Endothelial cell of umbilical vein (primary cell): ENCODE data around the gene HIVEP3. TPM values are rescaled to one million over a fixed set of nuclear protein-coding genes. Genes with fewer than 3 reads are reported as not detected.

Source experiments
- BruUV-seq: library from RNA; stranded (reverse); fragments of 400-500 nt; replicated peaks from 2 replicates; lab custom pipeline; 2021; lab: Mats Ljungman, UMichigan
- CTCF ChIA-PET: fragments of 300-600, 350-600 bp; sonication (Branson Sonifier 250); formaldehyde crosslinking; loops from one replicate; lab custom pipeline; 2021; ENCODE audit warnings: antibody characterized with exemption, inconsistent platforms; lab: Charles Lee
- POLR2A ChIA-PET: fragments of 300-600, 350-600 bp; sonication (Branson Sonifier 250); formaldehyde crosslinking; loops from one replicate; lab custom pipeline; 2021; ENCODE audit warnings: antibody characterized with exemption, inconsistent platforms; lab: Charles Lee
- DNase-seq: peaks from one replicate; pipeline ENCODE4 v3.0.0-alpha.2; 2011; ENCODE audit warnings: low read depth, low spot score
- FAIRE-seq: peaks from 2 replicates; lab custom pipeline; 2011; peaks lifted over from hg19 to GRCh38; lab: Jason Lieb, UNC
- H2AFZ ChIP-seq: 2 replicates; pipeline ENCODE4 v1.6.0; 2012; ENCODE audit warnings: low read depth, low read length, control low read depth, inconsistent platforms
- H3K27ac ChIP-seq: 2 replicates; pipeline ENCODE4 v1.5.1; 2011; ENCODE audit warnings: low read depth, mild to moderate bottlenecking, control low read depth, low read length, moderate library complexity; ENCODE audit not compliant: insufficient read depth
- H3K27me3 ChIP-seq, 2 experiments: 2 replicates each; pipeline versions ENCODE4 v1.6.0 to v1.6.1; 2011; ENCODE audit warnings: low read length in 2 of 2, mixed read lengths in 1 of 2; ENCODE audit not compliant: control insufficient read depth in 2 of 2, insufficient read depth in 2 of 2
- H3K36me3 ChIP-seq, 2 experiments: 2 replicates in 1 of 2; 3 replicates in 1 of 2; pipeline ENCODE4 v1.5.1; 2011; ENCODE audit warnings: low read length in 2 of 2, mild to moderate bottlenecking in 1 of 2, moderate library complexity in 1 of 2; ENCODE audit not compliant: control insufficient read depth in 2 of 2, insufficient read depth in 2 of 2; ENCODE audit errors: extremely low read depth in 1 of 2
- H3K4me1 ChIP-seq: 3 replicates; pipeline ENCODE4 v1.5.1; 2011; ENCODE audit warnings: mild to moderate bottlenecking, low read length; ENCODE audit not compliant: control insufficient read depth, insufficient read depth; ENCODE audit errors: extremely low read depth
- H3K4me2 ChIP-seq: 2 replicates; pipeline ENCODE4 v1.6.1; 2011; ENCODE audit warnings: low read length, control low read depth, mixed read lengths; ENCODE audit not compliant: insufficient read depth
- H3K4me3 ChIP-seq, 3 experiments: fragments of 200-600 bp in 1 of 3; sonication (generic), shearing (Covaris generic) in 1 of 3; replicated peaks in 1 of 3; 2 replicates each; pipeline ENCODE4 v1.5.1; 2011 to 2016; ENCODE audit warnings: control low read depth in 3 of 3, low read length in 3 of 3, mild to moderate bottlenecking in 2 of 3, inconsistent platforms in 1 of 3, low read depth in 1 of 3, moderate library complexity in 1 of 3; ENCODE audit not compliant: insufficient read depth in 1 of 3
- H3K79me2 ChIP-seq: 2 replicates; pipeline ENCODE4 v1.6.0; 2012; ENCODE audit warnings: low read length, inconsistent platforms; ENCODE audit not compliant: control insufficient read depth, insufficient read depth
- H3K9ac ChIP-seq: replicated peaks from 2 replicates; pipeline ENCODE3; 2011; ENCODE audit warnings: low read length, control low read depth; ENCODE audit not compliant: insufficient read depth; ENCODE audit errors: extremely low read depth
- H3K9me1 ChIP-seq: replicated peaks from 3 replicates; pipeline ENCODE4 v1.6.0; 2011; ENCODE audit warnings: mild to moderate bottlenecking, low read length; ENCODE audit not compliant: control insufficient read depth, insufficient read depth; ENCODE audit errors: extremely low read depth
- H3K9me3 ChIP-seq: replicated peaks from 2 replicates; pipeline ENCODE4 v1.5.1; 2012; ENCODE audit warnings: low read length, inconsistent platforms; ENCODE audit not compliant: control insufficient read depth, insufficient read depth
- H4K20me1 ChIP-seq: replicated peaks from 2 replicates; pipeline ENCODE3; 2011; ENCODE audit warnings: mild to moderate bottlenecking, low read length; ENCODE audit not compliant: control insufficient read depth, insufficient read depth; ENCODE audit errors: extremely low read depth
- EZH2 ChIP-seq: IDR thresholded peaks from 2 replicates; pipeline ENCODE4 v1.6.1; 2012; ENCODE audit warnings: borderline replicate concordance, low read depth, mild to moderate bottlenecking, moderate library complexity, low read length, inconsistent platforms; ENCODE audit not compliant: severe bottlenecking
- FOS ChIP-seq: IDR thresholded peaks from 2 replicates; pipeline ENCODE4 v1.6.1; 2011; ENCODE audit warnings: mild to moderate bottlenecking, low read length, moderate library complexity, borderline replicate concordance; ENCODE audit not compliant: insufficient read depth
- GATA2 ChIP-seq: IDR thresholded peaks from 2 replicates; pipeline ENCODE4 v1.7.0; 2011; ENCODE audit warnings: low read depth, mild to moderate bottlenecking, moderate library complexity, mixed read lengths, low read length; ENCODE audit not compliant: insufficient read length, insufficient read depth
- JUN ChIP-seq: IDR thresholded peaks from 2 replicates; pipeline ENCODE4 v1.6.1; 2011; ENCODE audit warnings: borderline replicate concordance, low read depth; ENCODE audit not compliant: insufficient read length, insufficient read depth
- MYC ChIP-seq: IDR thresholded peaks from one replicate; pipeline ENCODE4 v1.6.1; 2011; ENCODE audit warnings: mild to moderate bottlenecking, low read depth, low read length
- POLR2A ChIP-seq: IDR thresholded peaks from 2 replicates; pipeline ENCODE4 v1.6.1; 2012; ENCODE audit warnings: low read depth, mild to moderate bottlenecking, control low read depth, low read length
- POLR2AphosphoS5 ChIP-seq: IDR thresholded peaks from 2 replicates; pipeline ENCODE4 v1.6.1; 2012; ENCODE audit warnings: low read depth, mild to moderate bottlenecking, control low read depth, low read length, moderate library complexity; ENCODE audit not compliant: insufficient read depth
- dilution Hi-C: fragments of 300-500 bp; cut with MboI; formaldehyde crosslinking; loops from one replicate; pipeline ENCODE4 v1.15.0; 2019; ENCODE audit warnings: low sequenced_read_pairs; ENCODE audit not compliant: extremely low pct_ligation_motif_present
- intact Hi-C: fragments of 100-400 bp; cut with micrococcal nuclease; formaldehyde crosslinking; loops from one replicate; pipeline ENCODE4 v1.10.0; 2022
- polyA plus RNA-seq, 4 experiments: library from polyadenylated mRNA; depleted of rRNA in 3 of 4; stranded (reverse) in 3 of 4; unstranded in 1 of 4; fragments of >200 nt; gene quantifications; 2 replicates each; pipeline versions ENCODE4 v1.2.1 to v1.2.3, GENCODE V29; 2011 to 2012; ENCODE audit warnings: missing spikeins in 1 of 4
- total RNA-seq: library from RNA; stranded (reverse); gene quantifications from 2 replicates; pipeline ENCODE4 v1.2.3, GENCODE V29; 2021
- TF ChIP-seq, protein P1 (sequence below): IDR thresholded peaks from 2 replicates; pipeline ENCODE4 v1.6.1; 2011; ENCODE audit not compliant: insufficient read depth, insufficient read length
- TF ChIP-seq, protein P2 (sequence below), 2 donors: IDR thresholded peaks; 1 replicate in 1 of 2; 2 replicates in 1 of 2; pipeline ENCODE4 v1.5.1; 2011; ENCODE audit warnings: low read length in 2 of 2, mild to moderate bottlenecking in 2 of 2, moderate library complexity in 2 of 2, control low read depth in 1 of 2, inconsistent platforms in 1 of 2, low read depth in 1 of 2; ENCODE audit not compliant: insufficient read depth in 1 of 2; ENCODE audit errors: extremely low read depth in 1 of 2

Gene HIVEP3
- total and polyA plus RNA-seq, 2 donors (not counting 3 experiments of a cell fraction or from before 2014, with no cell fraction given), result 3.4 to 4.0 TPM

DNA sequence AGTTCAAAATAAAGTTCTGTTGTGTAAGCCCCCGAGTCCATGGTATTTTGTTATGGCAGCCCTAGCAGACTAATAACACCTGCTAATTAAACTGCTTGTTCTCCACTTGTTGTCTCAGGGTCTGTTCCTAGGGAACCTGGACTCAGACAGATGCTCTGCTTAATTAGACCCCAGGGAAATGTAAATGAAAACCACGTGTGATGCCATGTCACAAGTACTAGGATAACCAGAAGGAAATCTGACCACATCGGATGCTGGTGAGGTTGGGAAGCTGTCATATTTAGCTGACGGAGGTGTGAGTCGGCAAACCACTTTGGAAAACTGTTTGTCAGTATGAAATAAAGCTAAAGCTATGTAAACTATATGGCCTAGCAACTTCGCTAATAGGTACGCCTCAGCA is 453.8 kb downstream of the HIVEP3 start:
- H3K27ac ChIP-seq, result no peak overlapping the region

More for the DNA sequence above, 453.8 kb downstream of the HIVEP3 start:
- intact Hi-C loops (no loop called here), dilution Hi-C loops (no loop called here)
- ChIA-PET POLR2A (no interaction called here), CTCF (interaction anchor here (1.2 to 2.0 kb wide), 2 partner anchors 10 to 12 kb away, joined by 3 to 5 read pairs; no protein-coding TSS in a partner anchor)
- Histone ChIP-seq H3K79me2 (no peaks in the 10 kb centered on the region), H3K4me3 (no peak overlapping the region), H4K20me1 (no peaks in the 10 kb centered on the region), H2AFZ (no peak overlapping the region), H3K36me3 (no peaks in the 10 kb centered on the region), H3K9ac (no peak overlapping the region), H3K9me1 (no peaks in the 10 kb centered on the region), H3K4me1 (no peaks in the 10 kb centered on the region), H3K27me3 (peaks cover 0 to 3% of the 10 kb centered on the region in 2 experiments), H3K9me3 (no peaks in the 10 kb centered on the region), H3K4me2 (no peak overlapping the region)
- TF ChIP-seq, protein P1, sequence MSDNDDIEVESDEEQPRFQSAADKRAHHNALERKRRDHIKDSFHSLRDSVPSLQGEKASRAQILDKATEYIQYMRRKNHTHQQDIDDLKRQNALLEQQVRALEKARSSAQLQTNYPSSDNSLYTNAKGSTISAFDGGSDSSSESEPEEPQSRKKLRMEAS, result no peak
- TF ChIP-seq POLR2A, result no peak
- TF ChIP-seq, protein P2, sequence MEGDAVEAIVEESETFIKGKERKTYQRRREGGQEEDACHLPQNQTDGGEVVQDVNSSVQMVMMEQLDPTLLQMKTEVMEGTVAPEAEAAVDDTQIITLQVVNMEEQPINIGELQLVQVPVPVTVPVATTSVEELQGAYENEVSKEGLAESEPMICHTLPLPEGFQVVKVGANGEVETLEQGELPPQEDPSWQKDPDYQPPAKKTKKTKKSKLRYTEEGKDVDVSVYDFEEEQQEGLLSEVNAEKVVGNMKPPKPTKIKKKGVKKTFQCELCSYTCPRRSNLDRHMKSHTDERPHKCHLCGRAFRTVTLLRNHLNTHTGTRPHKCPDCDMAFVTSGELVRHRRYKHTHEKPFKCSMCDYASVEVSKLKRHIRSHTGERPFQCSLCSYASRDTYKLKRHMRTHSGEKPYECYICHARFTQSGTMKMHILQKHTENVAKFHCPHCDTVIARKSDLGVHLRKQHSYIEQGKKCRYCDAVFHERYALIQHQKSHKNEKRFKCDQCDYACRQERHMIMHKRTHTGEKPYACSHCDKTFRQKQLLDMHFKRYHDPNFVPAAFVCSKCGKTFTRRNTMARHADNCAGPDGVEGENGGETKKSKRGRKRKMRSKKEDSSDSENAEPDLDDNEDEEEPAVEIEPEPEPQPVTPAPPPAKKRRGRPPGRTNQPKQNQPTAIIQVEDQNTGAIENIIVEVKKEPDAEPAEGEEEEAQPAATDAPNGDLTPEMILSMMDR (IDR thresholded peaks at IDR 0.05; ENCODE audit: extremely low read depth in 1 of 2, insufficient read depth in 1 of 2, low read depth in 1 of 2, low read length in 2 of 2), result no peak
- TF ChIP-seq EZH2, result no peak
- TF ChIP-seq JUN, result no peak
- TF ChIP-seq FOS, result no peak
- no peak for TF ChIP-seq MYC
- TF ChIP-seq GATA2, result no peak
- TF ChIP-seq POLR2AphosphoS5, result no peak
- BruUV-seq, result no TSS peak
- FAIRE-seq (no peak), DNase-seq (no peak)
